IPS-18c (cell line): ENCODE results near the gene PCNA.

ENCODE experiments used
- H3K4me3 ChIP-seq: 2 replicates; pipeline ENCODE4 v1.7.0; 2013; ENCODE audit warnings: low read depth, mild to moderate bottlenecking, low read length, moderate library complexity; ENCODE audit not compliant: insufficient read depth
- H3K9me3 ChIP-seq: one replicate; pipeline ENCODE4 v1.6.1; 2013; ENCODE audit warnings: mild to moderate bottlenecking, low read length, moderate library complexity; ENCODE audit not compliant: control insufficient read depth, insufficient read depth

PCNA gene

GRCh38 chr20:5119435-5120184 is at the start of gene PCNA:
TSS of gene PCNA (minus strand) at chr20:5119958. CDS start at chr20:5119798, 160 bp downstream.
- H3K4me3 ChIP-seq = peak within 1 kb of the TSS; percentile 100
- H3K9me3 ChIP-seq = no peaks in the 10 kb centered on the region

DNA sequence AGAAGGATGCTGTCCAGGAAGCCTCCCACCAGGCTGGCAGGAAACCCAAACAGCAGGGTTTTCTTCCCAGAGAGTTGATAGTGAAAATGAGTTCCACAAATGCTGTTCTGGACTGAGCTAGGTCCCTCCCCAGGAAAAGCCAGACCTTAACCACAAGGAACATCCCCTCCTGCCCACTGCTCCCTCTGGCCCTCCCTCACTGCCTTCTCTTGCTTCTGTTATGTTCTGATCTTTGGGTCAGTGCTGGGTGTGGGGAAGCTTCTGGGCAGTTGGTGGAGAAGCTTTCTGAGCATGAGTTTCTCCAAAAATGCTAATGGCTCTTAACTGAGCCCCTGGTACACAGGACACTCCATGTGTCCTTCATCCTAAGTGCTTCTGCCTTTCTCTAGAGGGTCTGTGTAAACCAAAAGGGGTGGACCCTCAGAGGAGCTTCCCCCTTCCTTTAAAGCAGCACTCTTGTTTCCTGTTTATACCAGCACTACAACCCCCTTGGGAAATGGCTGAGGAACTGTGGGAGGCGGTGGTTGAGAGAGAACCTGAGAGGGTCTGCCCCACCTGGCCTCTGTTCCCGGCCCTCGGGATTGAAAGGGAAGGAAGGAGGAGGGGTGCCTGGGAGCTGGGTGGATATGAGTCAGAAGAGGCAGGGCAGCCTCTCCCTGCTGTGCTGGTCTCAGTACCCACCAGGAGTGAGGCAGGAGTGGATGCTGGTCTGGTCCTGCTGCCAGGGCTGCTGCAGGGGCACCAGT is 49.1 kb upstream of the PCNA start:
- no peaks in the 10 kb centered on the region for H3K9me3 ChIP-seq
- H3K4me3 ChIP-seq = no peak overlapping the region

- no peaks in the 10 kb centered on the region for H3K9me3 ChIP-seq
- no peak overlapping the region for H3K4me3 ChIP-seq
These were observed 45.2 kb upstream of the PCNA start for GRCh38 chr20:5164645-5165625.

- Histone ChIP-seq H3K9me3 (no peaks in the 10 kb centered on the region), H3K4me3 (no peak overlapping the region)
These were observed 41.9 kb upstream of the PCNA start for GRCh38 chr20:5161536-5162164.

- no peak overlapping the region for H3K4me3 ChIP-seq
- no peaks in the 10 kb centered on the region for H3K9me3 ChIP-seq
These were observed 41.1 kb upstream of the PCNA start for GRCh38 chr20:5160882-5161281.

DNA sequence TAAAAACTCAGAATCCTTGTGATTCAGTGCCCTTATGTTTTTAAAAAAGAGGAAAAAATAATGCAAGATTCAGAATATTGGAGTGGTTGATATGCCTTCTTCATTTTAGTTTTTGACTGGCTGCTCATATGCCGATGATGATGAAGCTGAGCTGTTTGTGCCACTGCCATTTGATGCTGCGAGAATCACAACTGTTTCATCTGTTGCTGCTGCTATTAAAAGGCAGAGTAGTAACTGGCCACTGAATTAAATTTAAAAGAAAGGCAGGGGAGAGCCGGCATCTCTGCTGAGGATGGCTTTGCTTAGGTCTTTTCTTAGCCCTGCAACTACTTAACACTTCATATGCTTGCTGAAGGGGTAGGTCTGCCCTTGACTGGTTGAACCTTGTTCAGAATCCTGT is 40.2 kb upstream of the PCNA start:
- no peak overlapping the region for H3K4me3 ChIP-seq
- no peaks in the 10 kb centered on the region for H3K9me3 ChIP-seq

GRCh38 chr20:5156675-5157448 is 37.1 kb upstream of the PCNA start:
- Histone ChIP-seq H3K4me3 (no peak overlapping the region), H3K9me3 (no peaks in the 10 kb centered on the region)

GRCh38 chr20:5155404-5155803 is 35.6 kb upstream of the PCNA start:
- Histone ChIP-seq H3K9me3 (no peaks in the 10 kb centered on the region), H3K4me3 (no peak overlapping the region)

GRCh38 chr20:5154543-5154925 is 34.8 kb upstream of the PCNA start:
- Histone ChIP-seq H3K4me3 (no peak overlapping the region), H3K9me3 (no peaks in the 10 kb centered on the region)

DNA sequence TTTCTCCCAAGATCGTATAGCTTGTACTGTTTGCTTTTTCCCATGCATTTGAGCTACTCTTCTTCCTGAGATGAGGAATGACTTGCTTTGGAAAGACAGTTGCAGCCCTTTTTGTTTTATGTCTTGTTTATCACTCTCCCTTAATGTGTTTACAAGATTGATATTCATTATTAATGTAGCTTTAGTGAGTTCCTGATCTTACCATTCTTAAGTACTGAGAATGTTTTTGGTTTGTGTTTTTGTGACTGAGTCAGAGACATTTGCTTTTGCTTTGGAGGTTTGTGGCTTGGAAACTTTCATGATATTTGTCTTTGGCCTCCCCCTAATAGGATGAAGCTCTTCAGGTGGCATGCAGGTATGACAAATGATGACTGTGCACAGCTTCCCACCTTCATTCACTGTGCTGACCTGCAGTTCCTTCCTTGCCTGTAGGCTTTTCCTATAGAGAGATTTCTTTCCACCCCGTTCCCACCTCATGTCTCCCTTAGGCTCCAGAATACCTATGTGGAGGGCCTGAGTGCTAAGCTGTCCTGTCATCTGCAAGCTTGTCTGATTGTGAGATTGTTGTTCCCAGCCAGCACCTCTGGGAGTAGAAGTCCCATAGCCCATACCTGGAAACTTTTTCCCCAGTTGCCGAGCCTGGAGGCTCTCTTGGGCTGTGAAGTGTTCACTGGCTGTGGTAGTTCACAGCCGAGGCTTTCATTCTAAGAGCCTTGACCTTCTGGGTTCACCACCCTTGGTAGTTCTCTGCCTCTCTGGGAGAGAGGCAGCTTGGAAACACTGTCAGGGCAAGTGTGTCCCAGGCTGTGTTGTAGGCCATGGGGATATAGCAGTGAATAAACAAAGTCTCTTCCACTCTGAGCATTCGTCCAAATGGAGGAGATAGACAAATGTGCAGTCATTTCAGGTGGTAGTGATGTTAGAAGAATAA is 34.1 kb upstream of the PCNA start:
- Histone ChIP-seq H3K4me3 (no peak overlapping the region), H3K9me3 (no peaks in the 10 kb centered on the region)

DNA sequence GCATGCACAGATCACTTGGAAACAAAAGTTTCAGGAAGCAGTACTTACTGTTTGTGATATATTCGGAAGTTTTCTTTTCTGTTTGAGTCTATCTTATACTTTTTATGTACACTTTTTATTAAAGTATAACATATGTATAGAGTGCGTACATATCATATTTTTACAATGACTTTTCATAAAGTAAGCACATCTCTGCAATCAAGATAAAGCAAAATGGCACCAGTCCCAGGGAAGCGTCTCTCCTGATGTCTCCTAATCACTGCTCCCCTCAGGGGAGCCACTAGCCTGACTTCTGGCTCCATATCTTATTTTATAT is 33.4 kb upstream of the PCNA start:
- Histone ChIP-seq H3K9me3 (no peaks in the 10 kb centered on the region), H3K4me3 (no peak overlapping the region)

DNA sequence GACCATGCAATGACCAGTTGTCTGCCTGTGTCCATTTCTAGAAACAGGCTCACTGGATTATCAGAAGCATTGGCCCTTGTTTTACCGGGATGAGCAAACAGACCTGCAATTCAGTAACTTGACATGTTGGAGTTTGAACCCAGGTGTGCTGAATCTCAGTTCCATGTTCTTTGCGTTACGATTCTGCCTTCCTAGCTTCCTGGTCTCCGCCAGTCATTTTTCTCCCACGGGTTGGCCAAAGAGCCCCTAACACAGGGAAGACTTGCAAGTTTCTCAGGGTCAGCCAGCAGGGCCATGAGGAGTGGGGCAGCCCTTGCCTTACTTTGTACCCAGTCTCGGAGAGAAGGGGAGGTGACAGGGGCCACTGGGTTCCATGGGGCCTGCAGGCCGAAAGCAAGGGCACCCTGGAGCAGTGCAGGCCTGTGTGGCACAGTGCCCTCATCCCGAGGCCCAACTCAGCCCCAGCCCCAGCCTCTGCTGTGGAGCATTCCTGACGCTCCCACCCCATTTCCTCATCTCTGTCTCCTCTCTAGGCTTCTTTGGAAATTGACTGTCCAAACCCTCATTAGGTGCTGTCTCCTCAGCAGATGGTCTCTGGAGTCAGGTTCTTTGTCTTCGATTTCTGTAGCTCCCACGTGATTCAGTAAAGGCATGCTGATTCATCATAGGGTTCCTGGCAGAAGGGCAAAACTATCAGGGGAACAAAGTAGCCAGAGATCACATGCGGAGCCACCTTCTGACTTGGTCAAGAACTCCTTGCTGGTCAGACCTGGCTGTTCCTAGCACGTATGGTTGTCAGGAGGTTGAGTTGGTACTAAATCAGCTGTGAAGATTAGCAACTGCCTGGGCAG is 30.7 kb upstream of the PCNA start:
- H3K4me3 ChIP-seq = no peak overlapping the region
- no peaks in the 10 kb centered on the region for H3K9me3 ChIP-seq

GRCh38 chr20:5149892-5150225 is 30.1 kb upstream of the PCNA start:
- no peak overlapping the region for H3K4me3 ChIP-seq

DNA sequence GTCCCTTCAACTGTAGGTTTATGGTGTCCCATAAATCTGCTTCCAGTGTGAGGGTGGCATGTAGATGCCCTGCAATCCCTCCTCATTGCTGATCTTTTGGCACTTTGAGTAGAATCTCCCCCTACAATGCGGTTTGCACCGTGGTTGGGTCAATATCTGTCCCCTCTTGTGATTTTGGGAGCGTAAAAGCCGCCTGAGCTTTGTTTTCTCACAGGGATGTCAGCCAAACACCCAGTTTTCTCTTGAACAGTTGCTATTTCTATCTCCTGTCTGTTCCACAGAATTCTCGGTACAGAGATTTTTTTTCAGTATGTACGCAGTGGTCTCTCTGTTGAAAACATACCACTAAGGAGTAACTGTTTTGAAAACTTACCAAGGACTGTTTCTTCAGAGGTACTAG is 28.8 kb upstream of the PCNA start:
- H3K4me3 ChIP-seq = no peak overlapping the region

More at GRCh38 chr20:5149892-5150225, 30.1 kb upstream of the PCNA start:
- no peaks in the 10 kb centered on the region for H3K9me3 ChIP-seq

More for the DNA sequence above, 28.8 kb upstream of the PCNA start:
- no peaks in the 10 kb centered on the region for H3K9me3 ChIP-seq
